MV-4-11 (cell line): Measurements from ENCODE around the gene POLR1E.
"Not testable (repeated sequence)": the region's sequence is repeated elsewhere in the genome, so short reads cannot be mapped to it uniquely, and the experiment has no call there.

Experiments
- DNase-seq: peaks from one replicate; lab custom pipeline; 2025; lab: John Stamatoyannopoulos, UW

Gene POLR1E

GRCh38 chr9:37504605-37505004 is 18.9 kb downstream of the POLR1E start:
- no peak for DNase-seq

GRCh38 chr9:37507566-37508134 is 21.9 kb downstream of the POLR1E start:
- DNase-seq, result peak; percentile 27

GRCh38 chr9:37508135-37508833 is 22.5 kb downstream of the POLR1E start:
- no peak for DNase-seq

- no peak for DNase-seq
These were observed 23.1 kb downstream of the POLR1E start for GRCh38 chr9:37508834-37509206.

GRCh38 chr9:37509536-37509935 is 23.8 kb downstream of the POLR1E start:
- DNase-seq, result no peak

GRCh38 chr9:37510053-37510452 is 24.3 kb downstream of the POLR1E start:
- DNase-seq, result not testable (repeated sequence)

- no peak for DNase-seq
These were observed 25.6 kb downstream of the POLR1E start for GRCh38 chr9:37511016-37512010.

- DNase-seq, result no peak
These were observed 26.7 kb downstream of the POLR1E start for GRCh38 chr9:37512437-37512836.

GRCh38 chr9:37514415-37514814 is 28.7 kb downstream of the POLR1E start:
- DNase-seq, result not testable (repeated sequence)

- no peak for DNase-seq
These were observed 29.3 kb downstream of the POLR1E start for GRCh38 chr9:37514999-37515398.

- no peak for DNase-seq
These were observed 30.0 kb downstream of the POLR1E start for GRCh38 chr9:37515620-37516258.

GRCh38 chr9:37517923-37518322 is 32.2 kb downstream of the POLR1E start:
- DNase-seq, result no peak

- DNase-seq, result no peak
These were observed 34.9 kb downstream of the POLR1E start for GRCh38 chr9:37520641-37521040.

- no peak for DNase-seq
These were observed 35.4 kb downstream of the POLR1E start for GRCh38 chr9:37521111-37521510.

GRCh38 chr9:37522971-37523370 is 37.2 kb downstream of the POLR1E start:
- no peak for DNase-seq

- no peak for DNase-seq
These were observed 38.2 kb downstream of the POLR1E start for GRCh38 chr9:37523916-37524315.

- no peak for DNase-seq
These were observed 43.1 kb downstream of the POLR1E start for GRCh38 chr9:37528652-37529471.

GRCh38 chr9:37531699-37532098 is 46.0 kb downstream of the POLR1E start:
- DNase-seq, result no peak

- no peak for DNase-seq
These were observed 48.7 kb downstream of the POLR1E start for GRCh38 chr9:37534412-37534811.

- no peak for DNase-seq
These were observed 49.2 kb downstream of the POLR1E start for GRCh38 chr9:37534901-37535300.

- DNase-seq, result no peak
These were observed 52.4 kb downstream of the POLR1E start for GRCh38 chr9:37538099-37538498.
